Measurements from ENCODE around the gene BCAP31.
A peak's percentile ranks its signal among the peaks of the same experiment; 100 is the strongest.

Gene BCAP31

DNA sequence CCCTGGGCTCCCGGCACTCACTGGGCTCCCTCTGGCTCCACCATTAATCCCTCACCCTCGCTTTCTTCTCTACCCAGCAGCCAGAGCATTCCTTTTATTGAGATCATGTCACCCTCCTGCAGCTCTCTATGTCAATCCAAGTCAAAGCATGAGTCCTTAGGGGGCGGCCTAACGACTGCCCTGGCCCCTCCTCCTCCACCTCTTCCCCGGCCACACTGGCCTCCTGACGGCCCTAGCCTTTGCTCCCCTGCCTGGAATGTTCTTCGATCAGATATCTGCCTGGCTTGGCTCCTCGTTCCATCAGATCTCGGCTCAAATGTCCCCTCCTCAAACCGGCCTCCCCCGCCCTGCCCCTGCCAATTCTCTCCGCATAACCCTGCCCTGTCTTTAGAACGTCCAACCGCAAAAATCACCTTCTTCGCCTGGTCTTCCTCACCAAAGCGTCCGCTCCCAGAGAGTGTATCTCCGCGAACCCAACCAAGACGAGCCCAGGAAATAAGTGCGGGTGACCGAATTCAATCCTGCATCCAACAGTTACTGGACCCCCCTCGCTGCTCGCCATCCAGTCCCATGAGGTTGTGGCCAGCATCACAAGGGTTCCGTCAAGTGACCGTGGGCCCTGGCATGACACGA is 49.9 kb downstream of the BCAP31 start:
- no peak for DNase-seq (ENCODE audit: low read depth in 2 of 2)

DNA sequence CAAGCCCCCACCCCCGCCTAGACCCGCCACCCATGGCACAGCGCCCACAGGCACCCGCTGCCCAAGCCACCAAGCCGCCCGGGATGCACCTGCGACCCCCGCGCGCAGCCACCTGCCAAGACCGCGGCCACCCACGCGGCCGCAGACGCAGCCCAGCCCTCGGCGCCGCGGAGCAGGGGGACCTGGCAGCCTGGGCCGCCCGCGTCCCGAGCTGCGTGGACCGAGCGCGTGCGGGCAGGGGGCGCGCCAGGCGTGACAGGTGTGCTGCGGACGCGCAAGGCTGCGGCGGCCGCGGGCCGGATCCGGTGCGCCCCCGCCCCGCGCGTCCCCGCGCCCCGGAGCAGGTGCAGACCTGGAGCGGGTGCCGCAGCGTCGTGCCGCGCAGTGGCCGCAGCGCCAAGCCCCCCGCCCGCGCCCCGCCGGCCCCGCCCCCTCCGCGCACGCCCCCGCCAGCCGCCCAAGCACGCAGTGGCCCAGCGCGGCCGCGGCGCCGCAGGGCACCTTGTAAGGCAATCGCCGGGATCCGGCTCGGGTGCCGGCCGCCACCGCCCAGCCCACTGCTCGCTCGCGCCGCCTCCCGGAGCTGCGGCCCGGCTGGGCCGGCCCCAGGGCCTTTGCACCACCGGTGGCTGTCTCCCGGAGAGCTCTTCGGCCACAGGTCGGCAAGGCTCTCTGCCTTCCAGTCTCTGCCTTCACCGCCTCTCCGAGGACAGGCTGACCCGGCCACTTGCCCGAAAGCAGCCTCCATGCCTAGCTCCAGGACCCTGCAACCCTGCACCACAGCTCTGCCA is 50.6 kb downstream of the BCAP31 start, which contains the start of gene PNCK:
Gene PNCK (minus strand): TSS at position 386 of the 791 bp plus-strand sequence. CDS start 737 bp downstream, outside the sequence.
- DNase-seq (ENCODE audit: low read depth in 2 of 2), result no peak

DNA sequence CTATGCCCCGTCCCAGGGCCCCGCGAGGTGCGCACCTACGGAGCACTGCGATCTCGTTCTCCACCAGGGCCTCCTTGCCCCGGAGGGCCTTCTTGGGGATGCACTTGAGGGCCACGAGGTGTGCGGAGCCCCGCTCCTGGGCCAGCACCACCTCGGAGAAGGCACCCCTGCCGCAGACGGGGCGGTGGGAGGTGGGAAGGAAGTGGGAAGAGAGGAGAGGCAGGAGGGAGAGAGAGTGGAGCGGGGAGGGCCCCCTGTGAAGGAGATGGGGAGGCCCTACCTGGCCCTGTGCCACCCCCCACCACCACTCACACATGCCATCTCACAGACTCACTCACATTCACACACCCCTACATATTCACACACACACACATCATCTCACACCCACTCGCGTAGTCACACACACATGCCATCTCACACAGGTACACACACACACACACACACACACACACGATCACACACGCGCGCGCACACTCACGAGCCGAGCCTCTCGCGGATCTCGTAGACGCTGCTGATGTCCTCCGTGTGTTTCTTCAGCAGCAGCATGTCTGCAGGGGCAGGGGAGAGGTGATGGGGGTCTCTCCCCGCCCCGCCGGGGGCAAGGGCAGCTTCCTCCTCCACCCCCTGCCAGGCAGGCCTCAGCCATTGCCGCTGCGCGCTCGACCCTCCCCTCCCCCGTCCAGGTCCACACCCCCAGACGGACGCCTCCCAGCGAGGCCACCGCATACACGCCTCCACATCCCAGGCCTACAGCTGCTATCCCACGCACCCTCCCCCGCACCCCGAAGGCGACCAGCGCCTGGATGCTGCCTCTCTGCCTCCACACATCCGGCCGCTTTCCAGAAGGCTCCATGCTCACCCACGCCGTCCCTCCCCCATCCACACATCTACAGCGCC is 51.4 kb downstream of the BCAP31 start:
- no peak for DNase-seq (ENCODE audit: low read depth in 2 of 2)

DNA sequence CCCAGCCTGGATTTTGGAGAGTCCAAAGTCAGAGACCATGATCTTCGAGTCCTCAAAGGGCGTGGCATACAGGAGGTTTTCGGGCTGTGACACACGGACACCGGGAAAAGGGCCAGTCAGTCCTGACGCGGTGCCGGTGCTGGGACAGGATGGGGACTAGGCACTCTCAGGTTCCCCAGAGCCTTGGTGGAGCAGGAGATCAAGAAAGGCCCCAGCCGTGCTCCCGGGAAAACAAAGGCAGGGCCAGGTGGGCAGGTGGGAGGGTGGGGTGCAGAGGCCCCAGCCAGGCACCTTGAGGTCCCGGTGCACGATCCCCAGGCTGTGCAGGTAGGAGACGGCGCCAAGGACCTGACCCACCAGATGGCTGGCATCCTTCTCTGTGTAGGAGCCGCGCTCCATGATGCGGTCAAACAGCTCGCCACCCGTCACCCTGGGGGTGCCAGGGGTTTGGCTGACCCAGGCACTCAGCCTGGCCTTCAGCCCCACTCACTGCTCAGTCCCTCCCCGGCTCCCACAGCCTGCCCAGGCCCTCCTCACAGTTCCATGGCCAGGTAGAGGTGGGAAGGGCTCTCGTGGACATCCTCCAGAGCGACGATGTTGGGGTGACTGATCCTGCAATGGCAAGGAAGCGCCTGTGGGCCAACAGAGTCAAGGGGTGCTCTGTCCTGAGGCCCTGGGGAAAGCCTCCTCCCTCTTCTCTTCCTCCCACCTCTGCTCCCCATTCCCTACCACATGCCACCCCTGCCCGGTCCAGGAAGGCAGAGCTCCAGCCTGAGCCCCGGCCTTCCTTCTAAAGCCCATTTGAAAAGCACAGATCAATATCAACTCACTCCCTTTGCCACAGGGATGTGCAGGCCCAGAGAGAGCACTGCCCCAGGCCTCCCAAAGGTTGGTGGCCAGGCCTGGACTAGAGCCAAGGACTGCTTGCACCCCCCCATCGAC is 52.3 kb downstream of the BCAP31 start:
- DNase-seq (ENCODE audit: low read depth in 2 of 2), result no peak

DNA sequence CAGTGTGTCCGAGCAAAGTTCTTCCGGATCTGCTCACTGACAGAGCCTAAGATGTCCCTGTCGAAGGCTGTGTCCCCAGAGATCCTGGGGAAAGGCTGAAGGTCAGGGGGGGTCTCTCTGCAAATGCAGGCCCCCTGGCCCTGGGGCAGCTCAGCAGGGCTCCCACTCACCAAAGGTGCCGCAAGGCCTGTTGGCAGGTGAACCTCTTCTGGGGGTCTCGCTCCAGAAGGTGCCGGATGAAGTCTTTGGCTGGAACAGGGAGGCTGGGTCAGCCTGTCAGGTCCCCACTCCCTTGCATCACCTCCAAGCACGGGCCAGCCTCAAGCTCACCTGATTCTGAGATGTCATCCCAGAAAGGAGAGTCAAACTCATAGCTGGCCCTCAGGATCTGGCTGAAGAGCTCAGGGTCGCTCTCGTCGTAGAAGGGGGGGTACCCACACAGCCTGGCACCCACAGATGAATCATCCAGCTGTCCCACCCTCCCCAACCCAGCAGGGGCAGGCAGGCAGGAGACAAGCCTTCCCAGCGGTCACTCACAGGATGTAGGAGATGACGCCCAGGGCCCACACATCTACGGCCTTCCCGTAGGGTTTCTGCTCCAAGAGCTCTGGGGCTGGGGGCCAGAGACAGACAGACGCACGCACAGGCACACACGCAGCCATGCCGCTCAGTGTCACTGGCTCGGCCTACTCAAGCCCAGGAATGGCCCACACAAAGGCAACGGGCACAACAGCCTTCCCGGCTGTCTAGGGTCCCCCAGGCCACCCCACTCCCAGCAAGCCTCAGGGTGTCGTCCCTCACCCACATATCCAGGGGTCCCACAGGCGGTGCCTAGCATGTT is 53.2 kb downstream of the BCAP31 start:
- no peak for DNase-seq (ENCODE audit: low read depth in 2 of 2)

DNA sequence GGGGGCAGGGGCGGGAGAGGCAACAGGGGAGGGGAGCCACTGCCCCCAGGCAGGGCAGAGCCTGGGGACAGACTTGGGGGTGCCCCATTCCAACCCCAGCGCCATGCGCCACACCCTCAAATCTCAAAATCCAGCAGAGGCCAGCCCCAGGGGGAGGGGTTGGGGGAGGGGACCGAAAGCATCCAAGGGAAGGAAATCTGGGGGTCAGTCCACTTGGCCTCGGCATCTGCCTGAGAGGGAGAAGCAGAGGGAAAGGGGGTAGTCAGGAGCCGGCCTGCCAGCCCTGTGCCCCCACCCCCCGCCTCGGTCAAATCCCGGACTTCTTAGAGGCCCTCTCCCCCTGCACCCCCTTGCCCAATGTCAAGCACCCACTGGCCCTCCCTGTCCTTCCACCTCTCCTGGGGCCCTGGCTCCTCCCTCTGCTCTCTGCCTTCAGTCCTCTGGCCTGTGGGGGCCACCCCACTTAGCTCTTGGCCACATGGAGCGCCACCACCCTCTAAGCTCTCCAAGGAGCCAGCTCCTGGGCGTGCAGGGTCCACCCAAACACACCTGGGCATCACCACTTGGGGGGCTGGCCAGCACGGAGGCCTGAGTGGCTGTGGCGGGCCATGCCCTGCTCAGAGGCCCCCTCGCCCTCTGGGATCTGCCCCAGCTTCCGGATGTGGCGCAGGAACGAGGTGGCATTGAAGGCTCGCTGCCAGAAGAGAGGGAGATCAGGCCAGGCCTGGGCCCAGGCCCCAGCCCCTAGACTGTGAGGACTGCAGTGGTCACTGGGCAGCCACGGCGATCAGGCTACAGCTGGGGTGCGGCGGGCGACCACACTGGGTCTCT is 54.1 kb downstream of the BCAP31 start:
- no peak for DNase-seq (ENCODE audit: low read depth in 2 of 2)

DNA sequence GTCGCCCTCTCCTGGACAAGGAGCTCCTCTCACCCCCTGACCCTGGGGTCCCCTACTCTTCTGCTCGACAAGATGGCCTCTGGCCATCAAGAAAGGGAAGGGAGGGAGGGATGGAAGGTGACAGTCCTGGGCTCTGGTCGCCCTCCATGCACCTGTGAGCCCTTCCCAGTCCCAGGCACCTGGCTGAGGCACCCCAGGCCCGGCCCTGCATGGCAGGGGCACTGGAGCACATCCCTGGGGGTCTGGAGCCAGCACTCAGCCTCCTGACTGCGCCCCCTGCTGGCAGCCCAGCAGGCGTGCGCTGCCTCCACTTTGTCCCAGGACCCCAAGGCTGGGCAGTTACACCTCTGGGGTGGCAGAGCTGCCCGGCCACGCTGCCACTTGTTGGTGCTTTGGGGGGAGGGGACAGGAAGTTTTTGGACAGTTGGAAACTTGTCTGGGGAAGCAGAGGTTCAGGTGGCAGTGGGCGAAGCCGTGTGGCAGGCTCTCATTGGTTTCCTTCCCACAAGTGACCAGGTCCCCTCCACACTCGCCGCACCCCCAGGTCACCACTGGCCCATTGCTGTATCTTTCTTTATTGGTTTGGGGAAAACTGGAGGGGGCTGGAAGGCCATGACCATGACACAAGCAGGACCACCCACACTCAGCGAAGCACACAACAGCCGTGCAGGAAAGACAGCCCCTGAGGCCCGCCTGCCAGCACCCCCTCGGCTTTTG is 54.9 kb downstream of the BCAP31 start:
- DNase-seq (ENCODE audit: low read depth in 2 of 2), result no peak

DNA sequence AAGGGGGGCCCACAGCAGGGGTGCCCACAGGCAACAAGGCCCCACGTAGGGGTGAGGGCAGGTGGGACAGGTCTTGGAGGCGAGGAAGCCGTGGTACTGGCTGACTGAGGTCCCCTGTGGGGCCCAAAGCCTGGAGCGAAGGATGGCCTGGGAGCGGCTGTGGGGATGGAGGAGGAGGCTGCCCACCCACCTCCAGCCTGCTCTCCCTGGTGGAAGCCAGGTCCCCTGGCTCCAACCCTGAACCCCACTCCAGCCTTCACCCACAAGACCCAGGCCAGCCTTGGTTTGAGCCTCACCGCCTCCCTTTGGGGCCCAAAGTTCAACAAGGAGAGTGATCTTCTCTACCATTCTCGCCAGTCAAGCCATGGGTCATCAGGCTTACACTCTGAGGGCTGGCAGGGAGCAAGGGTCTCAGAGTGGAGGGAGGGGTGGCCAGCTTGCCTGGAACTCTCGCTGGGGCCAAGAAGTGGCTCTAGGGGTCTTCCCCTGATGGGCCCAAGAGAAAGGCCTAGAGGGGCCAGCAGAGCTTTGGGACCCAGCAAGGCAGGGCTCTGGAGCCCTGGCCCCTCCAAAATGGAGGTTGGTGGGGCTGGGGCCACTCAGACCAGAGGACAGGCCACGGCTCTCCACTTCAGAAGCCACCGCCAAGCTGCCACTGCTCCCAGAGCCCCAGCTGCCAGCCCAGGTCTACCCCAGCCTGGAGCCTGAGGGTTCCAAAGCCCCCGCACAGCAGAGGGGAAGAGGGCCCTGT is 55.6 kb downstream of the BCAP31 start:
- DNase-seq (ENCODE audit: low read depth in 2 of 2), result no peak

DNA sequence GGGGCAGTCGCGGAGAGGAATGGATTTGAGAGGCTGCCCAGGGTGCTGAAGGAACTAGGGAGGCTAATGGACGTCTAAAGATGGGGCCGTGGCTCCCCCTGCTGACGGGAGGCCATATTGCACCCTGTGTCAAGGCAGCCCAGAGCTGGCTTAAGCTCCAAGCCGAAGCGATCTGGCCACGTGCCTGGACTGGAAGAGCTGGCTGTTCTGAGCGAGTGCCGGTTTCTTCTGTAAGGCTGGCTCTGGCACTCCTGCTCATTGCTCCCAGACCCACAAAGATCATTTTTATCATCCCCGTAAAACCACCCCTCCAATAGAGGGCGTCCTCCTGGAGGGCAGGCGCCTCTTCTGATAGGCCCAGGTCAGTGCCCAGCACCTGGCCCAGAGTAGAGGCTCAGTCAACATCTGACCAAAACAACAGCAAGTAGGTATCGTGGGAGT is 56.2 kb downstream of the BCAP31 start:
- DNase-seq (ENCODE audit: low read depth in 2 of 2), result peak; percentile 29 to 41

DNA sequence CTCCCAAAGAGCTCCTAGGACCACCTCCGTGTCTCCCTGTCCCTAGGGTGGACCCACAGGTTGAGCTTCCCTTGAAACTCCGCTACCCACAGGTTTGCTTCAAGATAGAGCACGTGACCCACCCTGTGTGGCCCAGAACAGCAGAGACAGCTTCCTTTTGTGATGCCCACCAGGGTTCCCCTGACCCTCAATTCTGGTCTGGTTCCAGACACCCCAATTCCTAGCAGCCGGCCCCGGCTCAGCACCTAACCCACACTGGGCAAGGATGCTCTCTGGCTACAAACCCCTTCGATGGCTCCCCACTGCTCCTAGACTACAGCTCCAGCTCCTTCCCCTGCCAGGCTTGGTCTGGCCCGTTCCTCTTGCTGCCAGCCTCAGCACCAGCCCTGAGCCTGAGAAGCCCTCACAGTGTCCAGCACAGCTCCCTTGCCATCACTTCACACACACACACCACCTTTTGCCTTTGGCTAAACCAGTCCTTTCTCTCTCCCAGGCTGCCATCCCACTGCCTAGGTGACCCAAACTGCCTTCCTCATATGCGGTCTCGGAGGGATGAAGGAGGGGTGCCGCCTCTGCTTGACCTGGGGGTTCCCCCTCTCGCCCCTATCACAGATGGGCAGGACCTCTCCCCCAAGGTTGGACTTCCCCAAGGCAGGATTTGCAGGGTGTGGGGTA is 56.8 kb downstream of the BCAP31 start:
- DNase-seq (ENCODE audit: low read depth in 2 of 2), result no peak

DNA sequence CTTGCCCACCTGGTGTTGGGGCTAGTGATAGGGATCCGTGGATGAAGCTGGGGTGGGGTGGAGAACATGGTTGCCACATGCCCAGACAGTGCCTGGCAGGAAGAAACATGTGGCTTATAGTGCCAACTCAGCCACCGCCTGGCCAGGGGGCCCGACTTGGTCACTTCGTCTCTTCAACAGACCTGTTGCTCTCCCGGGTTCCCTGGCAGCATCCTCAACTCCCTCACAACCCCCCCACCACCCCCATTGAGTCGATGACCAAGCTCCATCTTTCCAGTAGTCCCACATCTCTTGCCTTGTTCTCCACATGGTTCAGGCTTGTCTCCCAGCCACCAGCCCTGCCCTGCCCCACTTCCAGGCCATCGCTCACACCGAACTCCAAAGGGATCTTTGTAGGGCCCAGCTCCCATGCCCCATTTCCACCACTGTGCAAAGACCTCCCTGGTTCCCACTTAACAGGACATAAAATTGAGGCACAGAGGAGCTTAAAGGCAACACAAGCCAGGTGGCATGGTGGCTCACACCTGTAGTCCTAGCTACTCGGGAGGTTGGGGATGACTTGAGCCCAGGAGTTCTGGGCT is 58.4 kb downstream of the BCAP31 start:
- DNase-seq (ENCODE audit: low read depth in 2 of 2), result no peak

DNA sequence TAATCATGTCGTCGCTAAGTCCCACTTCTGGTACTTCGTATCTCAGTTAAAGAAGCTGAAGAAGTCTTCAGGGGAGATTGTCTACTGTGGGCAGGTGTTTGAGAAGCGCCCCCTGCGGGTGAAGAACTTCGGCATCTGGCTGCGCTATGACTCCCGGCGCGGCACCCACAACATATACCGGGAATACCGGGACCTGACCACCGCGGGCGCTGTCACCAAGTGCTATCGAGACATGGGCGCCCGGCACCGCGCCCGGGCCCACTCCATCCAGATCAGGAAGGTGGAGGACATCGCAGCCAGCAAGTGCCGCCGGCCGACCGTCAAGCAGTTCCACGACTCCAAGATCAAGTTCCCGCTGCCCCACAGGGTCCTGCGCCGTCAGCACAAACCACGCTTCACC is 61.9 kb downstream of the BCAP31 start:
- no peak for DNase-seq (ENCODE audit: low read depth in 2 of 2)

DNA sequence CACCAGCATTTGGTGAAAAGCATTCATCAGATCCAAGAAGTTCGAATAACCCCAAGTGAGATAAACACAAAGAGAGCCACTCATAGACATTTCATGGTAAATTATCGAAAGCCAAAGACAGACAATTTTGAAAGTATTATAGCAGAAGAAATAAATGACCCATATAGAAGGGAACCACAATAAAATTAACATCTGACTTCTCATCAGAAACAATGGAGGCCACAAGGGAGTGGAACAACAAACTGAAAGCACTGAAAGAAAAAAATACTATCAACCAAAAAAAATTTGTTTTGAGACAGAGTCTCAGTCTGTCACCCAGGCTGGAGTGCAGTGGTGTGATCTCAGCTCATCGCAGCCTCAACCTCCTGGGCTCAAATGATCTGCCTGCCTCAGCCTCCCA is 64.9 kb downstream of the BCAP31 start:
- DNase-seq (ENCODE audit: low read depth in 2 of 2), result no peak

DNA sequence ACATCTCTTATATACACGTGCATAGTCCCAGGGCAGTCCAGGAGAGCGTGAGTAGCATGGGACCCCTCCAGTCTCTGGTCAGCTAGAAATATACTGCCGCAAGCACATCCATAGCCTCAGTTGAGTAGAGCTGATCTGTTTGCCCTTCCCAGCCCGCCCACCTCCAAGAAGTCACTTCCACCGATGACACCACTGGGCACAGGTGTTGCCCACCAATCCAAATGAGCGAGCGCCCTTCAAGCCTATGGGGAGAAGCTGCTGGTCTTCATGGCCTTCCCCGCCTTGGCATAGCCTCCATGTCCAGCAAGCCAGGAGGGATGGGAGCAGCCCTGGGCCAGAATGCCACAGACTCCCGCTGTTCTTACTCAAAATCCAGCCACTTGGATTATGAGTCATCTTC is 67.0 kb downstream of the BCAP31 start:
- DNase-seq (ENCODE audit: low read depth in 2 of 2), result no peak

DNA sequence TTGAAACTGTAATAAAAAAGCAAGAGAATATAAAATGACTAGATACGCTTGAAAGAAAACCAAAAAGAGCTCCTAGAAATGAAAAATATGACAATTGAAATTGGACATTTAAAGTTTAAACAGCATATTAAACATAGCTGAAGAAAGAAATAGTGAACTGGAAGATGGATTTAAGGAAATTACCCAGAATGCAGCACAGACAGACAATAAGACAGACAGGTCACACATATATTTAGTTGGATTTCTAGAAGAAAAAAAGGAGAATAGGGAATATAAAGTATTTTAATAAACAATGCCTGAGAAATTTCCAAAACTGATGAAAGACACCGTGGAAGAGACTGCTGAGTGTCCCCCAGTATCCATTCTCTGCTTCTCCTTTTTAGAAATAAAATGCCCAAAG is 70.6 kb downstream of the BCAP31 start:
- DNase-seq (ENCODE audit: low read depth in 2 of 2), result no peak

DNA sequence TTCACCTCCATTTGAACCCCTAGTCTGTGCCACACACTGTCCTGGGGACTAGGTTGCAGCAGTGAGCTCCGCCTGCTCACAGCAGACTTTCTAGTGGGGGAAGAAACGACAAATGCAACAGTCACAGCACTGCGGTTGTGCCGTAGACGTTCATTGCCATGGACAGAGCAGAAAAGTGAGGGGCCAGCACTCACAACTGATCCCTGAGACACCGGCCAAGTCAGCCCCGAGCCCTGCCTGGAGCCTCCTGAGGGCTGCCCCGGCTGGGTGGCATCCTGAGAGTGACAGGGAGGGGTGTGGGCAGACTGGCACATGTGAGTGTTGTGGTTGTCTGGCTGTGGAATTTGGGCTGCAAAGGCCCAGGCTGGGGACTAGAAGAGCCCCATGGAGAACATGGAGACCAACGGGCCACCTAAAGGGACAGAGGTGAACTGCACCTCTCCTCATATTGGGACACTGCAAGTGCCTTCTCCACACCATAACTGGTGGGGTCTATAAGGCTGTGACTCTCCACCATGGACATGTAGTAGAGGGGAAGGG is 72.6 kb downstream of the BCAP31 start:
- no peak for DNase-seq (ENCODE audit: low read depth in 2 of 2)

DNA sequence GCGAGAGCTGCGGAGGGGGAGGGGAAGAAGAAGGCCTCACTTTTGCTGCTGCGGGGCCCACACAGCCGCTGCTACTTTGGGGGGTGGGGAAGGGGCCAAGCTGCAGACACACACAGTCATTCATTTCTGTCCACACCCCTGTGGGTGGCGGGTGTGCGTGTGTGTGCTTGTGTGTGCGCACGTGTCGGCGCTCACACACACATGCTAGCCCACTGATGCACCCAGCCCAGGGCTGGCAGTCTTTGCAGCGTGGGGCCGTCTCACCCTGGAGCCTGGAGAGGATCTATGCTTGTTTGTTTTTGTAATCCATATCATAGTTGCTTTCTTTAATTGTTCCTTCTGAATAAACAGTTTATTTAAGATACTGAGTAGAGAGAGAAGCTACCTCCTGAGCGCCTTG is 73.2 kb downstream of the BCAP31 start:
- DNase-seq (ENCODE audit: low read depth in 2 of 2), result no peak
